ENCODE data around the gene TRPV4. TPM values are rescaled to one million over a fixed set of nuclear protein-coding genes. Genes with fewer than 3 reads are reported as not detected.

Gene TRPV4
- total and polyA plus RNA-seq, 2 donors (not counting 3 experiments of a cell fraction or from before 2014, with no cell fraction given), result 8.8 to 22.3 TPM

DNA sequence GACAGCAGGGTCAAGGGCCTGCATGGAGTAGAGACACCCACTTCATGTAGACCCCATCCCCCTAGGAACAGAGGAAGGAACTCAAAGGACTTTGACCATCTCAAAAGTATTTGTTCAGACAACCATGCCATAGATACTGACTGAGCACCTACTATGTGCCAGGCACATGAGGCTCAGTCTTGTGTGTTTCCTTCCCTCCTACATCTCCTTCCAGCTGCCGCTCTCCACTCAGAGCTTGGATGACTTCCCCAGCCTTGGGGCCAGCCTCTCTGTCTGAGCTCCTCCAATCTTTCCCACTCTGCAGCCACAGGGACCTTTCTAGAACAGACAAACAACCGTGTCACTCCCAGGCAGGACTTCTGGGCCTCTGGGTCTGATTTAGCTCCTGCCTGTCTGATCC lies 2.5 kb downstream of the TRPV4 start:
- intact Hi-C loops (cut with micrococcal nuclease), result no loop called here
- H2AFZ ChIP-seq (ENCODE audit: low read depth, low read length), result no peak overlapping the region
- CTCF ChIA-PET, result interaction anchor here (0.7 to 6.5 kb wide), 4 partner anchors 15 to 27 kb away, joined by 3 to 45 read pairs (median 12); no protein-coding TSS in a partner anchor

DNA sequence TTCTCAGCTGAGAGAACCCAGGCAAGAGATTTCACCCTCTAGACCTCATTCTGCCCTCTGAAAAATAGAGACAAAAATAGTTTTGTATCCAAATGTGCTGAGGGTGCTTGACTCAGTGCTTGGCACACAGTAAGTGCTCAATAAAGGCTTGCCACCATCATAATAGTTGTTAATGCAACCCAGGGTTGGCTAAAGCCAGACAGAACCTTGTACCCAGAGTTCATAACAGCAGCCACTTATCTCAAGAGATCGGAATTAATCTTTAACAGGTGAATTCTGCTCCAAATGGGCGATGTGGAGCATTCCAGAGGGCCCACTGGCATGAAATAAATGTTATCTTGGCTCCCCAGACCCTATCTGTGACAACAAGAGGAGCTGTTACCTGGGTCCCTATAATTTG lies 2.9 kb downstream of the TRPV4 start:
- ChIA-PET POLR2A (no interaction called here), CTCF (interaction anchor here (0.7 to 6.5 kb wide), 4 partner anchors 15 to 26 kb away, joined by 3 to 45 read pairs (median 12); no protein-coding TSS in a partner anchor)
- H3K4me1 ChIP-seq (ENCODE audit: control insufficient read depth, extremely low read depth, insufficient read depth, low read length), result peaks cover 14% of the 10 kb centered on the region
- no peak overlapping the region for H3K27ac ChIP-seq (ENCODE audit: insufficient read depth, low read depth, low read length)
- H3K9me1 ChIP-seq (replicated peaks; ENCODE audit: control insufficient read depth, extremely low read depth, insufficient read depth, low read length), result no peaks in the 10 kb centered on the region
- H3K4me3 ChIP-seq (replicated peaks in 1 of 3; ENCODE audit: insufficient read depth in 1 of 3, low read depth in 1 of 3, low read length in 3 of 3), result no peak overlapping the region
- FAIRE-seq (no peak), DNase-seq (ENCODE audit: low read depth, low spot score) (no peak)
- no peak overlapping the region for H2AFZ ChIP-seq (ENCODE audit: low read depth, low read length)
- H3K79me2 ChIP-seq (ENCODE audit: control insufficient read depth, insufficient read depth, low read length), result no peaks in the 10 kb centered on the region
- H3K9ac ChIP-seq (replicated peaks; ENCODE audit: extremely low read depth, insufficient read depth, low read length), result no peak overlapping the region
- intact Hi-C loops (cut with micrococcal nuclease), result no loop called here
- no peaks in the 10 kb centered on the region for H3K9me3 ChIP-seq (replicated peaks; ENCODE audit: control insufficient read depth, insufficient read depth, low read length)
- H3K4me2 ChIP-seq (ENCODE audit: insufficient read depth, low read length), result no peak overlapping the region
- H4K20me1 ChIP-seq (replicated peaks; ENCODE audit: control insufficient read depth, extremely low read depth, insufficient read depth, low read length), result no peaks in the 10 kb centered on the region
- H3K36me3 ChIP-seq (ENCODE audit: control insufficient read depth in 2 of 2, extremely low read depth in 1 of 2, insufficient read depth in 2 of 2, low read length in 2 of 2), result no peaks in the 10 kb centered on the region
- no peak for TF ChIP-seq FOS (IDR thresholded peaks at IDR 0.05; ENCODE audit: borderline replicate concordance, insufficient read depth, low read length)
- no peaks in the 10 kb centered on the region for H3K27me3 ChIP-seq (ENCODE audit: control insufficient read depth in 2 of 2, insufficient read depth in 2 of 2, low read length in 2 of 2)
- dilution Hi-C loops (cut with MboI; ENCODE audit: extremely low pct_ligation_motif_present, low sequenced_read_pairs), result no loop called here
- no TSS peak for BruUV-seq (replicated peaks)

More for the DNA sequence above, 2.5 kb downstream of the TRPV4 start:
- Histone ChIP-seq H3K27me3 (ENCODE audit: control insufficient read depth in 2 of 2, insufficient read depth in 2 of 2, low read length in 2 of 2) (no peaks in the 10 kb centered on the region), H3K79me2 (ENCODE audit: control insufficient read depth, insufficient read depth, low read length) (no peaks in the 10 kb centered on the region), H3K4me1 (ENCODE audit: control insufficient read depth, extremely low read depth, insufficient read depth, low read length) (peaks cover 14% of the 10 kb centered on the region), H3K9me1 (replicated peaks; ENCODE audit: control insufficient read depth, extremely low read depth, insufficient read depth, low read length) (no peaks in the 10 kb centered on the region), H3K9me3 (replicated peaks; ENCODE audit: control insufficient read depth, insufficient read depth, low read length) (no peaks in the 10 kb centered on the region), H3K9ac (replicated peaks; ENCODE audit: extremely low read depth, insufficient read depth, low read length) (no peak overlapping the region), H3K4me3 (replicated peaks in 1 of 3; ENCODE audit: insufficient read depth in 1 of 3, low read depth in 1 of 3, low read length in 3 of 3) (no peak overlapping the region), H4K20me1 (replicated peaks; ENCODE audit: control insufficient read depth, extremely low read depth, insufficient read depth, low read length) (no peaks in the 10 kb centered on the region), H3K36me3 (ENCODE audit: control insufficient read depth in 2 of 2, extremely low read depth in 1 of 2, insufficient read depth in 2 of 2, low read length in 2 of 2) (no peaks in the 10 kb centered on the region), H3K27ac (ENCODE audit: insufficient read depth, low read depth, low read length) (no peak overlapping the region), H3K4me2 (ENCODE audit: insufficient read depth, low read length) (no peak overlapping the region)
- POLR2A ChIA-PET, result no interaction called here
- TF ChIP-seq EZH2 (IDR thresholded peaks at IDR 0.05; ENCODE audit: borderline replicate concordance, low read depth, low read length, severe bottlenecking) (no peak), POLR2AphosphoS5 (IDR thresholded peaks at IDR 0.05; ENCODE audit: insufficient read depth, low read depth, low read length) (no peak)
- BruUV-seq (replicated peaks), result no TSS peak
- DNase-seq (ENCODE audit: low read depth, low spot score), result no peak
- no peak for FAIRE-seq
- dilution Hi-C loops (cut with MboI; ENCODE audit: extremely low pct_ligation_motif_present, low sequenced_read_pairs), result no loop called here

Data from endothelial cell of umbilical vein (primary cell).